Activated CD4-positive, alpha-beta T cell treated with anti-CD3 and anti-CD28 coated beads, Interleukin-2, amount 10 ng/mL, durations not matched to agents 24 days and 14 days (primary cell): ENCODE data around the gene HAND1. TPM values are rescaled to one million over a fixed set of nuclear protein-coding genes. Genes with fewer than 3 reads are reported as not detected.
A peak's percentile ranks its signal among the peaks of the same experiment; 100 is the strongest.

Experiments
- DNase-seq: peaks from one replicate; pipeline ENCODE4 v3.0.0; 2022
- H3K27ac Mint-ChIP-seq: one replicate; pipeline ENCODE4 v1.8.0; 2022; ENCODE audit warnings: mild to moderate bottlenecking, mixed read lengths
- H3K27me3 Mint-ChIP-seq: one replicate; pipeline ENCODE4 v1.8.0; 2022; ENCODE audit warnings: mixed read lengths
- H3K36me3 Mint-ChIP-seq: one replicate; pipeline ENCODE4 v1.8.0; 2022; ENCODE audit warnings: low read depth, mild to moderate bottlenecking, mixed read lengths
- H3K4me1 Mint-ChIP-seq: one replicate; pipeline ENCODE4 v1.8.0; 2021; ENCODE audit warnings: mixed read lengths
- H3K4me3 Mint-ChIP-seq: one replicate; pipeline ENCODE4 v1.8.0; 2022; ENCODE audit warnings: mild to moderate bottlenecking, moderate library complexity, mixed read lengths
- H3K9me3 Mint-ChIP-seq: one replicate; pipeline ENCODE4 v1.8.0; 2021; ENCODE audit warnings: mixed read lengths
- intact Hi-C: fragments of 100-400 bp; cut with micrococcal nuclease; formaldehyde crosslinking; loops from one replicate; pipeline ENCODE4 v1.15.1; 2023
- total RNA-seq: library from RNA; stranded (reverse); gene quantifications from 2 replicates; pipeline ENCODE4 v1.2.3, GENCODE V29; 2022

The HAND1 gene
- total RNA-seq, result not detected in 2 replicates

GRCh38 chr5:154478224-154478565 lies at the start of gene HAND1:
Gene HAND1, minus strand, starts transcription at chr5:154478227. Its CDS starts 219 bp downstream, at chr5:154478008.
- H3K4me3 Mint-ChIP-seq, result no peak within 1 kb of the TSS
- peak within 1 kb of the TSS; percentile 75 for H3K27ac Mint-ChIP-seq
- H3K9me3 Mint-ChIP-seq, result peaks cover 28% of the 10 kb centered on the region
- H3K4me1 Mint-ChIP-seq, result peaks cover 21% of the 10 kb centered on the region
- intact Hi-C loops, result no loop called here
- no peak for DNase-seq
- H3K36me3 Mint-ChIP-seq, result peaks cover 10% of the 10 kb centered on the region
- H3K27me3 Mint-ChIP-seq, result peaks cover 89% of the 10 kb centered on the region

GRCh38 chr5:154526231-154527226 lies 48.5 kb upstream of the HAND1 start:
- intact Hi-C loops, result no loop called here
- H3K4me1 Mint-ChIP-seq, result no peaks in the 10 kb centered on the region
- peaks cover 13% of the 10 kb centered on the region for H3K27me3 Mint-ChIP-seq
- H3K27ac Mint-ChIP-seq, result no peak overlapping the region
- no peak for DNase-seq
- peaks cover 3% of the 10 kb centered on the region for H3K9me3 Mint-ChIP-seq
- no peak overlapping the region for H3K4me3 Mint-ChIP-seq
- no peaks in the 10 kb centered on the region for H3K36me3 Mint-ChIP-seq

- Mint-ChIP-seq H3K36me3 (no peaks in the 10 kb centered on the region), H3K27ac (no peak overlapping the region), H3K4me3 (no peak overlapping the region), H3K4me1 (no peaks in the 10 kb centered on the region), H3K27me3 (peaks cover 21% of the 10 kb centered on the region), H3K9me3 (no peaks in the 10 kb centered on the region)
- intact Hi-C loops, result no loop called here
- no peak for DNase-seq
These were observed 46.8 kb upstream of the HAND1 start for GRCh38 chr5:154524859-154525258.

- no peak overlapping the region for H3K27ac Mint-ChIP-seq
- intact Hi-C loops, result no loop called here
These were observed 46.2 kb upstream of the HAND1 start for GRCh38 chr5:154524181-154524580.

DNA sequence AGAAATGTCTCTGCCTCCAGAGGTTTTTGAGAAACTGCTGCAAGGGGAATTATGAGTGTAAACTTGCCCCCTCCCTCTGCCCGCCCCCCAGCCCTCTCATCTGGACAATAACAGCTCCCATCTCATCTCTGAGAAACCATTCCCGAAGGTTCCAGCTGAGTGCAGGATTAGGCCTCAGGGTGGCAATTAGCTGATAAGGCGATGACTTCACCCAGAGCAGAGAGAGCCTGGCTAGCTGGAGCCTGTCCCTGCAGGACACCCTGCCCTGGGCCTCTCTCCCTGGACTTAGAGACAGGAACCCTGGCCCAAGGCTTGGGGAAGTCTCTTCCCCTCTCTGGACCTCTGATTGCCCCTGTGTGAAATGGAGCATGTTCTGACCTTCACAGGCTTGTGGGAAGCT lies 45.7 kb upstream of the HAND1 start:
- no peak overlapping the region for H3K27ac Mint-ChIP-seq
- peaks cover 27% of the 10 kb centered on the region for H3K27me3 Mint-ChIP-seq
- no peaks in the 10 kb centered on the region for H3K9me3 Mint-ChIP-seq
- no peaks in the 10 kb centered on the region for H3K4me1 Mint-ChIP-seq
- no peak for DNase-seq
- no peaks in the 10 kb centered on the region for H3K36me3 Mint-ChIP-seq
- H3K4me3 Mint-ChIP-seq, result no peak overlapping the region
- intact Hi-C loops, result no loop called here

More at GRCh38 chr5:154524181-154524580, 46.2 kb upstream of the HAND1 start:
- DNase-seq, result no peak
- no peaks in the 10 kb centered on the region for H3K4me1 Mint-ChIP-seq
- H3K4me3 Mint-ChIP-seq, result no peak overlapping the region
- peaks cover 26% of the 10 kb centered on the region for H3K27me3 Mint-ChIP-seq
- no peaks in the 10 kb centered on the region for H3K9me3 Mint-ChIP-seq
- H3K36me3 Mint-ChIP-seq, result no peaks in the 10 kb centered on the region

DNA sequence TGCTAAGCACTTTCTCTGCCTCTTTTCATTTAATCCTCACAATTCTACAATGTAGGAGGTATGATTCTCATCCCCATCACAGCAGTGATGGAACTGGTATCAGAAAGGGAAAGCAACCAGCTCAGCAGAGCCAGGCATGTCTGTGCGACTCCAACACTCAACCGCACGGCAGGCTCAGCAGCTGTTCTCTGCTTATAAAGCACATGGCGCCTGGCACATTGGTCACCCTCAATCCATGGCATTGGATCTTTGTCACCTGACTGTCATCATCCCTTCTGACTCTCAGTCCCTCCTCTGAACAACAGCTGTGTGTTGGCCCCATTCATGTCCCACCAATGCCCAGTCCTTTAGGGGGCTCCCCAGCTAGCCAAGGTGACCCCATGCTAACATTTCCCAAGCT lies 45.1 kb upstream of the HAND1 start:
- no peak for DNase-seq
- no peak overlapping the region for H3K27ac Mint-ChIP-seq
- H3K4me1 Mint-ChIP-seq, result no peaks in the 10 kb centered on the region
- H3K9me3 Mint-ChIP-seq, result no peaks in the 10 kb centered on the region
- H3K27me3 Mint-ChIP-seq, result peaks cover 23% of the 10 kb centered on the region
- H3K4me3 Mint-ChIP-seq, result no peak overlapping the region
- no peaks in the 10 kb centered on the region for H3K36me3 Mint-ChIP-seq
- intact Hi-C loops, result no loop called here

DNA sequence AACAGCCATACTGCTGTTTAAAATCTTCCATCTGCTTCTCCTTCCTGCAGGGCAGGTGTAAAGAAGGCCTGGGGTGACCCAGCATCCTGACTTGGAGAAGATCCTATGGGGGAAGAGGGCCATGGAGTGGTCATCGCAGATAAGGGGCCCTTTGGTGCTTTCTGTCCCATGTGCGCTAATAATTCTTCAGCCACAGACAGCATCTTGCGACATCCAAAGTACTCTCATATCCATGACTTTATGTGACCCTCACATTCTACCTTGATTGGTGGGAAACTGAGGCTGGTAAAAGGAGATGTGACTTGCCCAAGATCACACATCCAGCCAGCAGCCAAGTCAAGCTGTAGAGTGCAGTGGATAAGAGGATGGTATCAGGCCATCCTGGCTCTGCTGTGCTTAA lies 44.3 kb upstream of the HAND1 start:
- no peaks in the 10 kb centered on the region for H3K4me1 Mint-ChIP-seq
- intact Hi-C loops, result no loop called here

GRCh38 chr5:154521756-154522155 lies 43.7 kb upstream of the HAND1 start:
- intact Hi-C loops, result no loop called here
- Mint-ChIP-seq H3K27me3 (peaks cover 17% of the 10 kb centered on the region), H3K27ac (no peak overlapping the region), H3K4me3 (no peak overlapping the region), H3K36me3 (no peaks in the 10 kb centered on the region), H3K4me1 (no peaks in the 10 kb centered on the region), H3K9me3 (no peaks in the 10 kb centered on the region)
- DNase-seq, result no peak

More for the DNA sequence above, 44.3 kb upstream of the HAND1 start:
- Mint-ChIP-seq H3K36me3 (no peaks in the 10 kb centered on the region), H3K9me3 (no peaks in the 10 kb centered on the region), H3K27me3 (peaks cover 17% of the 10 kb centered on the region), H3K4me3 (no peak overlapping the region), H3K27ac (no peak overlapping the region)
- DNase-seq, result no peak

- H3K27ac Mint-ChIP-seq, result no peak overlapping the region
- H3K4me3 Mint-ChIP-seq, result no peak overlapping the region
- no peaks in the 10 kb centered on the region for H3K36me3 Mint-ChIP-seq
- intact Hi-C loops, result no loop called here
- no peaks in the 10 kb centered on the region for H3K4me1 Mint-ChIP-seq
- DNase-seq, result peak; percentile 63
- H3K27me3 Mint-ChIP-seq, result peaks cover 17% of the 10 kb centered on the region
- H3K9me3 Mint-ChIP-seq, result no peaks in the 10 kb centered on the region
These were observed 42.9 kb upstream of the HAND1 start for GRCh38 chr5:154520861-154521453.

DNA sequence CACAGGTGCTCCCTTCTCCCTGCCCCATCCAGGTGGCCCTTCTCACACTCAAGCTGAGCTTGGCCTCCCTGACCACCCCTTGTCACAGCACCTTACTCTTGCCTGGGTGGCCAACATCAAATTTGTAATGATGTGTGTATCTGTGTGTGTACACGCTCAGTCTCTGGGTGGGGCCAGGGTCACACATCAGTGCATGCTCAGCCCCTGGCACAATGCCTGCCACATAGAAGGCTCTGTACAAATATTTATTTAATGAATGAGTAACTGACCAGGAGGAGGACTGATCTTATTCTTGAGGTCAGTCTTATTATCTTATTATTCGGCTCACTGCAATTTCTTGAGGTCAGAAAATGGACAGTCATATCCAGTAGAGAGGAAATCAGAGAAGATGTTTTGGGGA lies 41.3 kb upstream of the HAND1 start:
- Mint-ChIP-seq H3K4me1 (peaks cover 3% of the 10 kb centered on the region), H3K27me3 (peaks cover 21% of the 10 kb centered on the region), H3K27ac (no peak overlapping the region), H3K4me3 (no peak overlapping the region), H3K9me3 (no peaks in the 10 kb centered on the region), H3K36me3 (no peaks in the 10 kb centered on the region)
- no peak for DNase-seq
- intact Hi-C loops, result no loop called here

- no peaks in the 10 kb centered on the region for H3K36me3 Mint-ChIP-seq
These were observed 40.4 kb upstream of the HAND1 start for GRCh38 chr5:154518438-154518867.

DNA sequence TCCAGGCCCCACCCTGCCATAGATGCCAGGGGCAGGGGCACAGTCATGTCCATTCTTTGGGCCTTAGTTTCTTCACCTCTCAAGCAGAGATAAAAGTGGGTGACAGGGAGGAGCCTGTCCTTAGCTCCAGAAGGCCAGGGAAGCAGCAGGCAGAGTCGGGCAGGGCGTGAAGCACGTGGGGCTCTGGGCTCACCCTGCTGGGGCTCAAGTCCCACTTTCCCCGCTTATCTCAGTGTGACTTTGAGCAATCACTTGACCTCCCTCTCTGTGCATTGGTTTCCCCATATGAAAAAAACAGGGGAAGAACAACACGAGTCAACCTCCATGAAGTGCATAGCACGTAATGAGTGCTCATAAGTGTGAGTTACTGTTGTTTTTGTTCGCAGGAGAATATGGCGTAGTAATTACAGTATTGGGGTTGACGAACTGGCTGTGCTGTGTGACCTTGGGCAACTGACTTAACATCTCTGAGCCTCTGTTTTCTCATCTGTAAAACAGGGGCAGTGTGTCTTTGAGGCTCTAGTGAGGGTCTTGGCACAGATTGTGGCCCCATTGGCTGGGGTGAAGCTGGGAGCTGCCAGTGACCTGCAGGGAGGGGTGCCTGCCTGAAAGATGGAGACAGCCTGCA lies 39.9 kb upstream of the HAND1 start:
- no peak for DNase-seq
- Mint-ChIP-seq H3K4me1 (peaks cover 6% of the 10 kb centered on the region), H3K36me3 (no peaks in the 10 kb centered on the region), H3K9me3 (no peaks in the 10 kb centered on the region), H3K4me3 (no peak overlapping the region), H3K27ac (no peak overlapping the region), H3K27me3 (peaks cover 24% of the 10 kb centered on the region)
- intact Hi-C loops, result no loop called here

More at GRCh38 chr5:154518438-154518867, 40.4 kb upstream of the HAND1 start:
- intact Hi-C loops, result no loop called here
- H3K4me3 Mint-ChIP-seq, result no peak overlapping the region
- DNase-seq, result no peak
- H3K27ac Mint-ChIP-seq, result no peak overlapping the region
- no peaks in the 10 kb centered on the region for H3K9me3 Mint-ChIP-seq
- peaks cover 24% of the 10 kb centered on the region for H3K27me3 Mint-ChIP-seq
- peaks cover 6% of the 10 kb centered on the region for H3K4me1 Mint-ChIP-seq

DNA sequence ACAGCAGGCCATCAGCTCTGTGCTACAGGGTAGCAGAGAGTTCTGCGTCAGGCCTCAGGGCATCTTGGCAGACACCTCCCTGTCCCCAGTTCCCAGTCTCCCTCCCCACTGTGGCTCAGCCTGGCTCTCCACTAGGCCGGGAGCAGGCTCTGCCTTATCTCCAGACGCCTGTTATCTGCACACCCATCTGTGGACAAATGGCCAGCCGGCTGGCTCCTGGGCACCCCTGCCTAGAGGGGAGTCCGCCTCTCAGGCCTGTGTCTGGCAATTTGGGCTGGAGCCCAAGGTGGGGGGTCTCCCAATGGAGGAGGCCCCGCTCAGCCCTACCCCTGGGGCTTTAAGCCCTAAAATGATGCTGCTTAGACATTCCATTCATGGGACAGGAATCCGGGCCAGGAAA lies 39.2 kb upstream of the HAND1 start:
- Mint-ChIP-seq H3K36me3 (no peaks in the 10 kb centered on the region), H3K27me3 (peaks cover 24% of the 10 kb centered on the region), H3K4me3 (no peak overlapping the region)

GRCh38 chr5:154516475-154516874 lies 38.4 kb upstream of the HAND1 start:
- intact Hi-C loops, result no loop called here
- H3K4me1 Mint-ChIP-seq, result peaks cover 6% of the 10 kb centered on the region
- DNase-seq, result no peak
- H3K4me3 Mint-ChIP-seq, result no peak overlapping the region
- H3K36me3 Mint-ChIP-seq, result no peaks in the 10 kb centered on the region
- H3K27ac Mint-ChIP-seq, result no peak overlapping the region
- H3K9me3 Mint-ChIP-seq, result no peaks in the 10 kb centered on the region
- H3K27me3 Mint-ChIP-seq, result peaks cover 23% of the 10 kb centered on the region

More for the DNA sequence above, 39.2 kb upstream of the HAND1 start:
- Mint-ChIP-seq H3K9me3 (no peaks in the 10 kb centered on the region), H3K4me1 (peaks cover 6% of the 10 kb centered on the region), H3K27ac (no peak overlapping the region)
- intact Hi-C loops, result no loop called here
- no peak for DNase-seq
